AML-193 (cell line): Measurements from ENCODE around the gene USP3.
"Not testable (repeated sequence)": the region's sequence is repeated elsewhere in the genome, so short reads cannot be mapped to it uniquely, and the experiment has no call there.

Source experiments
- DNase-seq, 2 experiments: peaks; one replicate each; lab custom pipeline; 2025; lab: John Stamatoyannopoulos, UW

The USP3 gene

DNA sequence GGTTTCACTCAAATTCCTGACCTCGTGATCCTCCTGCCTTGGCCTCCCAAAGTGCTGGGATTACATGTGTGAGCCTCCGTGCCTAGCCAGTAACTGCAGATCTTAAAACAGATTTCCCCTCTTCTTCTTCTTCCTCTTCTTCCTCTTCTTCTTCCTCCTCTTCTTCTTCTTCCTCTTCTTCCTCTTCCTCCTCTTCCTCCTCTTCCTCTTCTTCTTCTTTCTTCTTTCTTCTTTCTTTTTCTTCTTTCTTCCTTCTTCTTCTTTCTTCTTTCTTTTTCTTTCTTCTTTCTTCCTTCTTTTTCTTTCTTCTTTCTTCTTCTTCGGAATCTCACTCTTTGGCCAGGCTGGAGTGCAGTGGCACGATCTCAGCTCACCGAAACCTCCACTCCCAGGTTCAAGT, 7.8 kb downstream of the USP3 start:
- DNase-seq: no peak

DNA sequence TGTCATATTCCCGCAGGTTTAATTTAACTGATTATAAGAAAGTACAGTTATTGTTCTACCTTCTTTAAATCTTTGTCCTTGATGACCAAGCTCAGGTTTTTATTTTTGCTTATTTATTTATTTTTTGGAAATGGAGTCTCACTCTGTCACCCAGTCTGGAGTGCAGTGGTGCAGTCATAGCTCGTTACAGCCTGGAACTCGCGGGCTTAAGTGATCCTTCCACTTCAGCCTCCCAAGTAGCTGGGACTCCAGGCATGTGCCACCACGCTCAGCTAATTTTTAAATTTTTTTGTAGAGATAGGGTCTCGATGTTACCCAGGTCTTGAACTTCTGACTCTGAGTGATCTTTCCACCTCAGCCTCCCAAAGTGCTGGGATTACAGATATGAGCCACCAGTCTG, 8.9 kb downstream of the USP3 start:
- no peak for DNase-seq

DNA sequence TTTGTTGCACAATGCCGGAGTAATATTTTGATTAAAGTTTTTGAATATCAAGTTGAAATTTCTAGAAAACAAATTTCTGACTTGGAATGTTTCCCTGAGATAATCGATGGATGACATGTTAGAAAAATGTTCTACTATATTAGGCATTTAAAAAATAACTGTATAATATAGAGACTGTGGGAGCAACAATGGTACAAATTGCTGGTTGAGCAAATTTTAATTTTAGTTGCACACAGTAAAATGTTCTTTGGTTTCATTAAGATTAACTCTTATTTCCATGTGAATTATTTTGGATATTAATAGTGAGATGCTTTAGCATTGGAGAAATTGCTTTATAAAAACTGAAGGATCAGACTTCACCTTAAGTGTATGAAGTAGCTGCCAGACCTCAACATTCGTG, 9.3 kb downstream of the USP3 start:
- DNase-seq: no peak

DNA sequence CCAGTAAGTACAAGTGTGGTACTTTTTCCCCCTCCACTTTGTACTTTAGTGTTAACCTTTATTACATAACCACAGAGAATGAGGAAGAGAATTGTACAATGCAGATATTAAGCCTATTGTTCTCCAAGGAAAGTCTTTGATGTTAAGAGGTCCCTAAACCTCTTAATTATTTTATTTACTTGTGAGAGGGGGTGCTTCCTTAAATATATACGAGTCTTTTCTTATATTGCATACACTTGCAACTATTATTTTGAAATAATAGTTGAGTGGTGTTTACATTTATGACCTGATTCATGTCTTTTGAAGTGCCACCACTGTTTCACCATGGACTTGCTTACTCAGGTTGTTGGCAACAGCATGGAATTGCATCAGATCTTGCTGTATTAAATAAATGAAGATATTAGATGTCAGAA, 10.1 kb downstream of the USP3 start:
- DNase-seq: peak; percentile 79 to 85

DNA sequence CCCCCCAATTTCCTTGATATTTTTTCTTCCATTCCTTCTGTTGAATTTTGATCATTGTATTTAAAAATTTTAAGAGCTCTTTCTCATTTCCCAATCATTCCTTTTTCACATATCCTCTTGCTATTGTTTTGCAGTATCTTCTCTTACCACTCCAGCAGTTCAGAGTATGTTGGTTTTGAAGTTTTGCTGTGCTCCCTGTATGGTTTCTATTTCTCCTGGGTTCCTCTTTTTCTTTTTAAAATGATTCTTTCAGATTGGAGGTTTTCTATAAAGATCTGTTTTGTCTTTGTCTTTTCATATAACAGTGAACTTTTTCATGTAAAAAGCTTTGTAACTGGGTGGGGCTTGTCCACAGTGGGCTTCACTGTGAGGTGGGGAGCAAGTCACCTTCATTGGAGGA, 12.8 kb downstream of the USP3 start:
- DNase-seq: no peak

DNA sequence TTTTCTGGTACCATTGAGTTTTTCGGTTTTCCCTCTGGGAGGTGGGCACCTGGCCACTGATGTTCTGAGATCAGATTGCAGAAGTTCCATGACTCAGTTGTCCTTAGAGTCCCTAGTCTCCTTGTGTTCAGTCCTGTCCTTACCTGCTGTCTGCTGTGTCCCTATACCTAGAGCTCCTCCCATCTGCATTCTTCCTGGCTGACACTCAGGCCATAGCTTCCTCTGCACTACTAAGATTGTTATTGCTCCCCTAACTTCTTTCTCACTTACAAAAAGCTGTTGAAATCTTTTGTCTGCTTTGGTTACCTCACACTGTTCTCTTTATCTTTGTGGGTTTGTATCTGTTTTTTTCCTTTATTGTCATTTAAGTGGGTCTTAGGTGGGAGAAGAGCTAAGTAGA, 13.2 kb downstream of the USP3 start:
- DNase-seq: no peak

DNA sequence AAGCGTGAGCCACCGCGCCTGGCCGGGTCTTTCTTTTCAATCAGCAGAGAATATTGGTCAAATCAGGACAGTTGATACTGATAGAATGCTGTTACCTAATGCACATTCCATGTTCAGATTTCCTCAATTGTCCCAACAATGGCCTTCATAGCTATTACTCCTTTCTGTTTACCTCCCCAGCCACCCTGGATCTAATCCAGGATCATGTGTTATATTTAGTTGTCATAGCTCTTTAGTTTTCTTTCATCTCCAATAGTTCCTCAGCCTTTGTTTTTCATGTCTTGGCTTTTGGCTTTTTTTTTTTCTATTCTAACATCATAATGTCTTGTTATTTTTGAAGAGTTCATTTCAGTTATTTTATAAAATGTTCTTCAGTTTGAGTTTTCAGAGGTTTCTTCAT, 14.6 kb downstream of the USP3 start:
- no peak for DNase-seq

DNA sequence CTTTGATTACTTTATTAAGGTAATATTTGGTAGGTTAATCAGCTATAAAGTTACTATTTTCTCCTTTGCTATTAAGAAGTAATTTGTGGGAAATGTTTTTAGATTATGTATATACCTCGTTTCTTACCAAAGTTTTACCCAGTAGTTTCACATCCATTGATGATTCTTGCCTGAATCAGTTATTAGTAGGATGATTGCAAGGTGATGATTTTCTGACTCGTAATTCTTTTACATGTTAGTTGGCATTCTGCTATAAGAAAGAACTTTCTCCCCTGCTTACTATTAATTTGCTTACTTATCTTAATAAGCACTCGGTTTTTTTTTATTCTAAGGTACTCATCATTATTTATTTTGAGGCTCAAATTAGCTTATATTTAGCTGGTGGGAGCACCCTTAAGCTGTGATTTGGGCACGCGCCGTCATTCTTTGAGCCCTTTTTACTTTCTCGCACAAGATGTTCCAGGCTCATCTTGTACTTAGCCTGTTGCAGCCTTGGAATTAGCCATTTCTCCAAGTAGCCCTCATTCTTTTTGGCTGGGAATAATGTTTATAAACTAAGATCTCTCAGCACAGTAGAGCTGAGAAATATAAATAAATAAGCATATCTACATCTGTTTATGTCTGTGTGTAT, 15.3 kb downstream of the USP3 start:
- no peak for DNase-seq

DNA sequence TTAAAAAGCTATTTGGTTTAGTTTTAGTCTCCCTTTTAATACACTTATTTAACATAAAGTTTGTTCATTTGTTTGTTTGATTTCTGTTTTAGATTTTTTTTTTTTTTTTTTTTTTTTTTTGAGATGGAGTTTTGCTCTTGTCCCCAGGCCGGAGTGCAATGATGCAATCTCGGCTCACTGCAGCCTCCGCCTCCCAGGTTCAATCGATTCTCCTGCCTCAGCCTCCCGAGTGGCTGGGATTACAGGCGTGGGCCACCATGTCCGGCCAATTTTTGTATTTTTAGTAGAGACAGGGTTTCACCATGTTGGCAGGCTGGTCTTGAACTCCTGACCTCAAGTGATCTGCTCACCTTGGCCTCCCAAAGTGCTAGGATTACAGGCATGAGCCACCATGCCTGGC, 16.1 kb downstream of the USP3 start:
- not testable (repeated sequence) for DNase-seq

DNA sequence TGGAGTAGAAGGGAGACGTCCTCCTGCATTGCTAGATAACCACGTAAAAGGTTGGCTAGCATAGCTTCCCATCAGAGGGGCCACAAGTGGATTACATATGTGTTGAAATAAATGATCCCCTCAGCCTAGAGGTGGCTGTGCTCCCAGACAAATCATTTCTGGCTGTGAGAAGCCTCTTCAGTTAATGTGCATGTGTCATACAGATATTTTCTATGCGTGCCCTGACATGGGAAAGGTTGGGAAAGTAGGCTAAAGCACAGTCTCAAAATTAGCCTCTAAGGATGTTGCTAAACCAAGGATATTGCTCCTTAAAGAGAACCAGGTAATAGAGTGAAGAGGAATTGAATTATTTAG, 17.8 kb downstream of the USP3 start:
- no peak for DNase-seq

DNA sequence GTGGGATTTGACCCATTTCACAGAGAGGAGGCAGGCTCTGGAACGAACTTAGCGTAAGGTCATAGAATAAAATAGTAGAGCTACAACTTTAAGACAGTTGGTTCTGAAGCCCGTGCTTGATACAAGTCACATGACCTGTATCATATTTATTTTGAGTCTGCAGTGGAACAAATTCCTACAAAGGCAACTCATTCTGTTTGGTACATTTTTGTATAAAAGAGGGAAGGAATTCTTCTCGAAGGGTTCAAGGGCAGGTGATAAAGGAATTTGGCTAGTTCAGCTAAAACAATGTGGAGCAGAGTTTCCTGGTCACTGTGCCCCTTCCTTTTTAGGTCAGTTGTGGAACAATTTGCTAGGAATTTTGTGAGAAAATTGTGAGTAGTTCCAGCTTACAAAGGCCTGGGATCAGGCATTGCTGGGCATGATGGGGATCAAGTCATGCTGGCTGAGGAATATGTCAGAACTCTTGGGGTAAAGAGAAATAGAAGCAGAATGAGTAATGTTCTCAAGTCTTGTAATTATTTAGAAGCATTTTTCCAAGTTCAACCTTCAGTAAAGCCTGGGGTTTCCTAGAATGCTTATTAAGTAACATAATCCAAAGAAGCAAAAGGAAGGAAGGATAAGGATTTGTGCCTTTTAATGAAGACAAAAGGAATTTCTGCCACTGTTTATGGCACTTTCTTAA, 19.1 kb downstream of the USP3 start:
- no peak for DNase-seq

DNA sequence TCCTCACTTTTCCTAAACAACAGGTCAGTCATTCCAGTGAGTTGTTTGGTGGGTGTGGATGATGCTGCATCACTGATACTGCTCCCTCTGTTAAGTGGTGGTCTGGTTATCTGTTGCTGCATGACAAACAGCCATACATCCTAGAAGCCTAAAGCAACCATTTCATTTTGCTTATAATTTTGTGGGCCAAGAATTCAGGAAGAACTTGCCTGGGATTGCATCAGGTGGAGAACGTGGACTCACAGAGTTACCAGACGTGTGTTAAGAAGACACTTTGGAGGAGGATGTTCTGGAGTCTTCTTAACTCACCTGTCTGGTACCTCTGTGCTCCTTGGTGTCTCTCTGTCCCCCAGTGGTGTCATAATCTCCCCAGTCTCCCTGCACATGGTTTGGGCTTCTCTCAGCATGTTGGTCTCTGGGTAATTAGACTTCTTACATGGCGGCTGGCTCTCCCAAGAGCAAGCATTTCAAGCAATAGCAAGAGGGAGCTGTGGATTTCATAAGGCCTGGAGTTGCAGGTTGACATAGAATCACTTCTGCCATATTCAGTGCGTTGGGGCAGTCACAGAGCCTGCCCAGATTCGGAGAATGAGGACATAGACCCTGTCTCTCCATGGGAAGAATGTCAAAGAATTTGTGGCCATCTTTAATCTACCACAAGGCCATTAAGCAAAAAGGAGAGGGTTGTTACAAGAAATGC, 20.1 kb downstream of the USP3 start:
- DNase-seq: no peak

DNA sequence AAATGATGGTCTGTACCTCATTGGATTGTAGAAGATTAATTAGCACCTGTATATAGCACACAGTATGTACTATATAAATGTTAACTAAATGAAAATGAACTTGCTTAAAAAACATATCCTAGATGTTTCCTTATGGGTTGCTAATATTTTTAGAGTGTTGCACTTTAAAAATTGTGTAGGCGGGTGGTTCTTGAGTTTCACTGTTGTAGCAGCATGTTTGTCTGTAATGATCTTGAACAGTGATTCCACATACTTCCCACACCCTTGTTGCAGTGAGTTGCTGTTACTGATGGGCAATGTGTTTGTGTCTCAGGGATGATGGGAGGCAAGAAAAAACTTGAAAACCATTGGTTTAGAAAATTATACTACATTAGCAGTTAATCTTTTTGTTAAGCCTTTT, 22.0 kb downstream of the USP3 start:
- no peak for DNase-seq

DNA sequence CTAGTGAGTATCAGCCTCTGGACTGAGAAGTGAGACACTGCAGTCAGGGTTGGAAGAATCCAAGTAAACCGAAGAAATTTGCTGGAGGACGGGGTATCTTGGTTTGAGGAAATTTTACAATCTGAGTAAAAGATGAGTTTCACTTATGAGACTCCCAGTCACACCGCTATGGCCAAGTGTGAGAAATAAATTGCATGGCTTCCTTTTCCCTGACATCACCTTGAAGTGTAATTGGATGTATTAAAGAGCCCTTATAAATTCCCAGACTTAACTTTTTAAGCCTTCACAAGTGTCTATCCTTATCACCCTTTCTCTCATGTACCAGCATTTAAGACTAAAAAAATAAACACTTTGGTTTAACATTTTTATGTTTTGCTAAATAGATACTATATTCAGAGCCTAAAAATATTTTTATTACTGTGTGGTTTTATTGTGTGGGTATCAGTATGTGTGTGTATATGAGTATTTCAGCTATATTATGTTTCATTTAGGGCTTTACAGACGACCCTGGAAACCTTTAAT, 23.8 kb downstream of the USP3 start:
- DNase-seq: no peak

DNA sequence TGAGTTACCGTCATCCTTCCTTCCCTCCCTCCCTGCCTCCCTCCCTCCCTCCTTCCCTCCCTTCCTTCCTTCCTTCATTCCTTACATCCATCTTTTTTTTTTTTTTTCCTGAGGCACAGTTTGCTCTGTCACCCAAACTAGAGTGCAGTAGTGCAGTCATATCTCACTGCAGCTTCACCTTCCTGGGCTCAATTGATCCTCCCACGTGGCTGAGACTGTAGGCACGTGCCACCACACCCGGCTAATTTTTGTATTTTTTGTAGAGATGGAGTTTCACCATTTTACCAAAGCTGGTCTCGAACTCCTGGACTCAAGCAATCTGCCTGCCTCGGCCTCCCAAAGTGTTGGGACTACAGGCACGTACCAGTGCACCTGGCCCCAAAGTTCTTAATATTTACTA, 25.8 kb downstream of the USP3 start:
- no peak for DNase-seq

DNA sequence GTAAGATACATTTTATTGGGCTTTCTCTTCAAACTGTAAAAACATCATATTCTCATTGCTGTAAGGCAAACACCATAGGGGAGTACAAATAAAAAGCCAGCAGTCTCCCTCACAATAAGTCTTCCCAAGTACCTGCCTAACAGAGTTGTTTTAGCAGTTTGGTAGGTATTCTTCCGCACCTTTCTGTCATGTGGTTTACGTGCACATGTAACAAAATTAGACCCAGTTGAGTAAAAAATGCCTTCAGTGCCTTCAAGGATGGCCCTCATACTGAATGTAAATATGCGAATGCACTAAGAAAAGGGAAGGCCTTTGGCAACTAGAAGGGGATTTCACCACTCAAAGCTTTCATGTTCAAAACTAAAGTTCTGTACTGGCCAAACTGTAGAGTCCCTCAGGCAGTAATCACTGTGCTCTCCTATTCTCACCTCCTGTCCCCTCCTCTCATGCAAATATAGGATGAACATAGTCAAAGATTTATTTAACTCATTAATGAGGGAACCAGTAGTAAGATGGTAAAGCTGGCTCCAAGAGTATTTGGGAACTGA, 26.4 kb downstream of the USP3 start:
- DNase-seq: no peak

DNA sequence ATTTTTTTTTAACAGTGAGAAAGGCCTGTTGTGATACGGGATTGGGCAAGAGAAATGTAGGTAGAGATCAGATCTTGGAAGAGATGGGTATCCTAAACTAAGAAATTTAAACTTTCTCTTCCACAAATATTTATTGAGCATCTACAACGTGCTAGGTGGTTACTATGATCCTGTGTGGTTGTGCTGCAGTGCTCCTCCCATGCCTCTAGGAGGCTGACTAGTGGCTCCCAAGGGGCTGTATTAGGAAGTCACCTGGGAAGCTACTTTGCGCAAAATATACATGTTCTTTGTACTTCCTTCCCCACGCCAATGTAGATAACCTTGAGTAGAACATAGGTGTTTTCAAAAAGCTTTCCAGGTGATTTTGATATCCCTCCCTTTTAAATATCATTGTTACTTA, 27.2 kb downstream of the USP3 start:
- peak in 1 of 2 experiments; percentile 24 for DNase-seq

DNA sequence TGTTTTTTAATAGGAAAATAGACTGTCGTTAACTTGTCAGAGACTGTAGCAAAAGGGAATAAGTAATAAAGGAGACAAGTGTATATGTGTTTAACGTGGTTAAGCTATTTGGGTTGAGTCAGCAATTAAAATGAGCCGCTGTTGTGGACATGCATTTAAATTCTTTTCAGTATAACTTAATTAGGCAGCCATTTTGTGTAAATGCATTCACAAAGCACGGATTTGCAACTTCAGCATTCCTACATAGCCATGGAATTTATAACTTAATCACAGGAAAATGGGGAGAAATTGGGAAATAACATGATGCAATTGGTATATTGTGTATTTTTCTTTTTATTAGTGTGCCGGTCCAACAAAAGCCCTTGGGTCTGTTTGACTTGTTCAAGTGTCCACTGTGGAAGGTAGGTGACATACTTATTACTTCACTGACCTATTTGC, 27.9 kb downstream of the USP3 start:
- no peak for DNase-seq

DNA sequence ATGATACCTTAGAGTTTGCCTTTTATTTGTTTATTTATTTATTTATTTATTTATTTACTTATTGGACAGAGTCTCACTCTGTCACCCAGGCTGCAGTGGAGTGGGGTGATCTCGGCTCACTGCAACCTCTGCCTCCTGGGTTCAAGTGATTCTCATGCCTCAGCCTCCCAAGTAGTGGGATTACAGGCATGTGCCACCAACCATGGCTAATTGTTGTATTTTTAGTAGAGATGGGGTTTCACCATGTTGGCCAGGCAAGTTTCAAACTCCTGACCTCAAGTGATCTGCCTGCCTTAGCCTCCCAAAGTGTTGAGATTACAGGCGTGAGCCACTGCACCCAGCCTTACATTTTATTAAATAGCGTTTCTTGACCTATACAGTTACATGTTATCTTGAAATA, 30.5 kb downstream of the USP3 start:
- DNase-seq: not testable (repeated sequence)

DNA sequence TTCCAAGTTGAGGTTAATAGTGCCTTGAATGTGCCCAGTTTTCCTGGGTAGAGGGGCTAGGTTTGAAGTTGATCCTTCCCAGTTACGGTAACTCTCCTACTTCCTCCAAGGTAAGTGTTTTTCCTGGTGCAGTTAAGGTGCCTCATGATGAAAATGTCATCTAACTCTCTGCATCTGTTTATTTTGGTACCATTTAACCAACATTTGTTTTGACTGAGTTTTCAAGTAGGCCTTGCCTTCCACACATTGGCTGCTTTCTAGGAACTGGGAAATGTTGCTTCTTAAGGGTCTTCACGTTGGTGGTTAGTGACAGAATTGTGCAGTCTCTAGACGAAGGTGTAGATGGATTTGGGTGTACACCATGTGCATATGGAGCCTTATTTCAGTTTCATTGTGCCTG, 31.3 kb downstream of the USP3 start:
- DNase-seq: no peak

DNA sequence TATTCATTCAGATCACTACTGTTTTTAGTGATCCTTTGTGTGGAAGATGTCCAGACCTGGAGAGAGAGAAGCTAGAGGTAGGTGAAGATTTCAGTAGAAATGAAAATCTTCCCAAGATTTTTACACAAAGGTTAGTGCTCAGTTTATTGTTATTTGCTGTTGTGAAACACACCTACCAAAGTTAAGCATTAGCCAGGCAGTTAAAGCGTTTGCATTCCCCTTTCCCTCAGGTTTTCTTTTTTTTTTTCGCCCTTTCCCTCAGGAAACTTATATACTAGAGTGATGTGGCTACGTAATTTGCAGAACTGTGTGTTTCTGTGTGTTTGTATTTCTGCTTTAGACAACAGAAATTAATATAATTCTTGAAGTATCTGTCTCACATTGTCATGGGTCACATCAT, 34.5 kb downstream of the USP3 start:
- no peak for DNase-seq

DNA sequence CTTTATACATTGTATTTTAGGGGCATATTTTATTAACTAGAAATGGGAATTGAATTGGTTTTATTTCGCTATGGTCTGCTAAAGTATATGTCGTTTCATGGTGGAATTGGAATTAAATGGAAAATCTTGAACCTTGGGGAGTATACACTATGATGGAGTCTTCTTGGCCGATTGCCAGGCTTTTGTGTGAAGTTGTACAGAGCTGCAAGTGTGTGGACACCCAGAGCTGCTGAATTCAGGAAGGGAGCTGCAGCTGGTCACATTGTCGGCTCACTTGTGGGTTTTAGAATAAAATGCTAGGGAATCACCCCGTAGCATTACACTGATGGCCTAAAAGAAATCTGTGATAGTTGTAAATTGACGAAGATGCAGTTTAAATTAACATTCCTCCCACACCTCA, 35.1 kb downstream of the USP3 start:
- no peak for DNase-seq

DNA sequence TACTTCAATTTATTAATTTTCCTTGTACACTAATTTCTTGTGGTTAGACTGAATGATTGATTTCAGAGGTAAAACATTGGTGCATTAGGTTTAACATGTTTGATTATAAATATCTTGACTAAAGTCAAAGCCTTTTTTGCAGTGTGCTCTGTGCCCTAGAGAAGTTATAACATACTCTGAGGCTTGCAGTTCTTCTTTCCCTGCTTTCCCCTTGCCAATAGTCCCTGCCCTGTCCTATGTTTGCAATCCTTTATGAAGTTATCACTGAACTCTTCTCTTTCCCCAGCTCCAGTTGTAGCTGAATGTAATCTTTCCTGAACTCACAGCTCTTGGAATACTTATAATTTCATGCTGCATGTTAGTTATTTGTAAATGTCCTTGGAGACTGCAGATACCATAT, 35.6 kb downstream of the USP3 start:
- no peak for DNase-seq
